H1 (cell line): ENCODE data around the gene SNX21. TPM values are rescaled to one million over a fixed set of nuclear protein-coding genes. Genes with fewer than 3 reads are reported as not detected.

ENCODE experiments used
- CTCF ChIA-PET: fragments of 300-600 bp; sonication (Branson Sonifier 250); formaldehyde crosslinking; loops from one replicate; lab custom pipeline; 2021; ENCODE audit not compliant: partially characterized antibody; lab: Charles Lee
- POLR2A ChIA-PET: fragments of 300-600 bp; sonication (Branson Sonifier 250); formaldehyde crosslinking; loops from one replicate; lab custom pipeline; 2021; ENCODE audit warnings: inconsistent platforms; ENCODE audit not compliant: partially characterized antibody; lab: Charles Lee
- DNase-seq, 2 experiments: peaks; one replicate each; pipeline versions ENCODE4 v3.0.0 to v3.0.0-alpha.2; 2010 to 2022; ENCODE audit warnings: low spot score in 2 of 2, low read depth in 1 of 2, mixed read lengths in 1 of 2
- FAIRE-seq: peaks from 2 replicates; lab custom pipeline; 2011; peaks lifted over from hg19 to GRCh38; lab: Jason Lieb, UNC
- H2AFZ ChIP-seq: 2 replicates; pipeline ENCODE4 v1.8.1; 2012; ENCODE audit warnings: low read length, inconsistent platforms
- H2AK5ac ChIP-seq: 2 replicates; pipeline ENCODE4 v1.6.1; 2013; ENCODE audit warnings: low read depth, low read length
- H2BK120ac ChIP-seq: replicated peaks from 2 replicates; pipeline ENCODE3; 2013; ENCODE audit warnings: low read depth, low read length, inconsistent platforms
- H2BK12ac ChIP-seq: 2 replicates; pipeline ENCODE4 v1.6.1; 2013; ENCODE audit warnings: low read depth, low read length
- H2BK15ac ChIP-seq: 2 replicates; pipeline ENCODE4 v1.6.1; 2013; ENCODE audit warnings: low read length
- H2BK20ac ChIP-seq: 2 replicates; pipeline ENCODE4 v1.6.1; 2013; ENCODE audit warnings: low read length
- H2BK5ac ChIP-seq: 2 replicates; pipeline ENCODE4 v1.6.1; 2013; ENCODE audit warnings: low read depth, low read length
- H3K14ac ChIP-seq: 2 replicates; pipeline ENCODE4 v1.6.1; 2013; ENCODE audit warnings: inconsistent platforms; ENCODE audit not compliant: insufficient read length
- H3K18ac ChIP-seq: 2 replicates; pipeline ENCODE4 v1.6.1; 2013; ENCODE audit warnings: low read length; ENCODE audit errors: extremely low read depth
- H3K23ac ChIP-seq: 2 replicates; pipeline ENCODE4 v1.6.1; 2013; ENCODE audit warnings: inconsistent platforms; ENCODE audit not compliant: insufficient read length
- H3K23me2 ChIP-seq: 2 replicates; pipeline ENCODE4 v1.6.1; 2013; ENCODE audit warnings: low read depth, low read length
- H3K27ac ChIP-seq: 2 replicates; pipeline ENCODE4 v1.6.1; 2011; ENCODE audit warnings: low read depth, low read length, inconsistent platforms
- H3K27me3 ChIP-seq, 4 experiments: replicated peaks in 1 of 4; 1 replicate in 1 of 4; 2 replicates in 3 of 4; pipeline versions ENCODE4 v1.6.1 to v1.8.1; 2011 to 2013; ENCODE audit warnings: low read length in 3 of 4, mild to moderate bottlenecking in 3 of 4, inconsistent platforms in 2 of 4, mixed read lengths in 2 of 4, moderate library complexity in 1 of 4; ENCODE audit not compliant: control insufficient read depth in 3 of 4, insufficient read depth in 3 of 4; ENCODE audit errors: extremely low read depth in 1 of 4
- H3K36me3 ChIP-seq, 4 experiments: 2 replicates each; pipeline versions ENCODE4 v1.6.1 to v1.8.1; 2011 to 2013; ENCODE audit warnings: mild to moderate bottlenecking in 4 of 4, low read length in 3 of 4, moderate library complexity in 2 of 4, control low read depth in 1 of 4, inconsistent platforms in 1 of 4; ENCODE audit not compliant: insufficient read depth in 4 of 4, control insufficient read depth in 2 of 4
- H3K4ac ChIP-seq: replicated peaks from 2 replicates; pipeline ENCODE3; 2013; ENCODE audit warnings: low read length, low read depth, mixed read lengths, inconsistent platforms; ENCODE audit not compliant: insufficient read length
- H3K4me1 ChIP-seq, 4 experiments: replicated peaks in 1 of 4; 1 replicate in 1 of 4; 2 replicates in 3 of 4; pipeline versions ENCODE4 v1.6.1 to v1.8.1; 2011 to 2013; ENCODE audit warnings: low read length in 3 of 4, inconsistent platforms in 2 of 4, mixed read lengths in 1 of 4; ENCODE audit not compliant: insufficient read depth in 4 of 4, control insufficient read depth in 3 of 4
- H3K4me2 ChIP-seq, 2 experiments: 2 replicates each; pipeline versions ENCODE4 v1.6.1 to v1.8.1; 2011 to 2013; ENCODE audit warnings: low read depth in 2 of 2, low read length in 2 of 2, control low read depth in 1 of 2, inconsistent platforms in 1 of 2, mild to moderate bottlenecking in 1 of 2; ENCODE audit not compliant: insufficient read depth in 1 of 2
- H3K4me3 ChIP-seq, 4 experiments: fragments of 200-600, 300-600 bp in 1 of 4; sonication (generic), shearing (Covaris generic), sonication (Bioruptor Twin) in 1 of 4; 2 replicates each; pipeline versions ENCODE4 v1.5.1 to v1.8.1; 2011 to 2016; ENCODE audit warnings: low read length in 4 of 4, low read depth in 3 of 4, control low read depth in 2 of 4, inconsistent platforms in 2 of 4, mild to moderate bottlenecking in 2 of 4, mixed read lengths in 1 of 4, moderate library complexity in 1 of 4; ENCODE audit not compliant: insufficient read depth in 2 of 4; ENCODE audit errors: extremely low read depth in 1 of 4
- H3K56ac ChIP-seq: replicated peaks from 2 replicates; pipeline ENCODE3; 2013; ENCODE audit warnings: low read depth, mild to moderate bottlenecking, mixed read lengths, low read length, inconsistent platforms; ENCODE audit not compliant: insufficient read length
- H3K79me1 ChIP-seq: 2 replicates; pipeline ENCODE4 v1.6.1; 2013; ENCODE audit warnings: low read depth, low read length, control low read depth
- H3K79me2 ChIP-seq, 2 experiments: 2 replicates each; pipeline versions ENCODE4 v1.6.1 to v1.8.1; 2012 to 2013; ENCODE audit warnings: low read length in 2 of 2, mild to moderate bottlenecking in 2 of 2, inconsistent platforms in 1 of 2; ENCODE audit not compliant: insufficient read depth in 2 of 2, control insufficient read depth in 1 of 2
- H3K9ac ChIP-seq, 4 experiments: replicated peaks in 1 of 4; 1 replicate in 1 of 4; 2 replicates in 3 of 4; pipeline versions ENCODE4 v1.6.1 to v1.8.1; 2011 to 2013; ENCODE audit warnings: low read depth in 3 of 4, low read length in 3 of 4, control low read depth in 2 of 4, mild to moderate bottlenecking in 2 of 4, moderate library complexity in 2 of 4, inconsistent platforms in 1 of 4; ENCODE audit errors: extremely low read depth in 1 of 4
- H3K9me3 ChIP-seq, 2 experiments: 2 replicates each; pipeline versions ENCODE4 v1.6.1 to v1.8.1; 2012 to 2013; ENCODE audit warnings: mild to moderate bottlenecking in 2 of 2, moderate library complexity in 2 of 2, control low read depth in 1 of 2, inconsistent platforms in 1 of 2, low read depth in 1 of 2, low read length in 1 of 2, mixed read lengths in 1 of 2; ENCODE audit not compliant: insufficient read depth in 2 of 2
- H4K20me1 ChIP-seq, 2 experiments: replicated peaks in 1 of 2; 2 replicates each; pipeline versions ENCODE3 to v1.8.1; 2011 to 2013; ENCODE audit warnings: inconsistent platforms in 2 of 2, low read length in 2 of 2, mild to moderate bottlenecking in 1 of 2; ENCODE audit not compliant: insufficient read depth in 2 of 2, control insufficient read depth in 1 of 2
- H4K5ac ChIP-seq: 2 replicates; pipeline ENCODE4 v1.6.1; 2013; ENCODE audit warnings: low read length, low read depth, mixed read lengths, inconsistent platforms; ENCODE audit not compliant: insufficient read length
- H4K8ac ChIP-seq: 2 replicates; pipeline ENCODE4 v1.8.0; 2013; ENCODE audit warnings: mild to moderate bottlenecking, moderate library complexity, low read length, inconsistent platforms; ENCODE audit not compliant: insufficient read depth; ENCODE audit errors: extremely low read depth
- H4K91ac ChIP-seq: replicated peaks from 2 replicates; pipeline ENCODE3; 2013; ENCODE audit warnings: low read length, mixed read lengths, inconsistent platforms; ENCODE audit not compliant: insufficient read length
- CBX5 ChIP-seq: fragments of 300-800, 300-1000 bp; sonication (generic); IDR thresholded peaks from 2 replicates; pipeline ENCODE4 v1.7.1; 2016; ENCODE audit warnings: antibody characterized with exemption, low read length, low read depth
- CHD2 ChIP-seq: IDR thresholded peaks from 2 replicates; pipeline ENCODE4 v1.6.1; 2012; ENCODE audit warnings: low read length, improper control_type of control experiment
- EP300 ChIP-seq, 2 experiments: IDR thresholded peaks; 1 replicate in 1 of 2; 2 replicates in 1 of 2; pipeline ENCODE4 v1.6.1; 2011 to 2012; ENCODE audit warnings: low read depth in 2 of 2, low read length in 2 of 2, mild to moderate bottlenecking in 2 of 2, borderline replicate concordance in 1 of 2, inconsistent platforms in 1 of 2, moderate library complexity in 1 of 2
- EZH2 ChIP-seq: fragments of 200-600 bp; sonication (generic); IDR thresholded peaks from 2 replicates; pipeline ENCODE4 v1.7.1; 2012; ENCODE audit warnings: low read depth, mild to moderate bottlenecking, moderate library complexity, low read length, inconsistent platforms; ENCODE audit not compliant: severe bottlenecking
- GABPA ChIP-seq: IDR thresholded peaks from 2 replicates; pipeline ENCODE4 v1.6.1; 2011; ENCODE audit warnings: mild to moderate bottlenecking, low read length, moderate library complexity, borderline replicate concordance; ENCODE audit not compliant: insufficient read depth
- POLR2A ChIP-seq, 2 experiments: IDR thresholded peaks; 1 replicate in 1 of 2; 2 replicates in 1 of 2; pipeline ENCODE4 v1.6.1; 2011; ENCODE audit warnings: low read depth in 2 of 2, low read length in 2 of 2, mild to moderate bottlenecking in 2 of 2; ENCODE audit errors: control extremely low read depth in 1 of 2
- POU5F1 ChIP-seq: IDR thresholded peaks from 2 replicates; pipeline ENCODE4 v1.6.1; 2011; ENCODE audit warnings: low read depth, mild to moderate bottlenecking, low read length, moderate library complexity
- RNF2 ChIP-seq: fragments of 200-900, 300-1000 bp; sonication (generic); IDR thresholded peaks from 2 replicates; pipeline ENCODE4 v1.7.1; 2016; ENCODE audit warnings: borderline replicate concordance, low read depth, mild to moderate bottlenecking, antibody characterized with exemption, low read length; ENCODE audit not compliant: poor library complexity, severe bottlenecking; ENCODE audit errors: missing control alignments
- RXRA ChIP-seq: IDR thresholded peaks from 2 replicates; pipeline ENCODE4 v1.6.1; 2011; ENCODE audit warnings: low read depth, mild to moderate bottlenecking, low read length, moderate library complexity; ENCODE audit not compliant: insufficient read depth
- SIX5 ChIP-seq: IDR thresholded peaks from 2 replicates; pipeline ENCODE4 v1.6.1; 2011; ENCODE audit warnings: mild to moderate bottlenecking, low read depth, low read length
- SP2 ChIP-seq: IDR thresholded peaks from 2 replicates; pipeline ENCODE4 v1.6.1; 2012; ENCODE audit warnings: mild to moderate bottlenecking, low read length, inconsistent platforms
- SP4 ChIP-seq: IDR thresholded peaks from 2 replicates; pipeline ENCODE4 v1.6.1; 2012; ENCODE audit warnings: low read length, inconsistent platforms
- ZNF274 ChIP-seq: IDR thresholded peaks from 2 replicates; pipeline ENCODE4 v1.7.0; 2012; ENCODE audit warnings: low read length, borderline replicate concordance; ENCODE audit errors: extremely low read depth
- WGBS, 2 experiments: shearing (Covaris generic) in 1 of 2; methylation state at CpG; one replicate each; pipeline versions ENCODE4 v1.1.6 to v1.1.7; 2013 to 2015; ENCODE audit warnings: low lambda C conversion rate in 2 of 2, mixed read lengths in 2 of 2, inconsistent platforms in 1 of 2, low coverage in 1 of 2, missing lambda C conversion rate in 1 of 2; ENCODE audit not compliant: insufficient replicate concordance in 2 of 2, insufficient coverage in 1 of 2, insufficient read length in 1 of 2; ENCODE audit errors: extremely low coverage in 1 of 2, missing lambda C conversion rate in 1 of 2; 5-methylcytosine and 5-hydroxymethylcytosine counted together
- polyA plus RNA-seq, 7 experiments: library from polyadenylated mRNA; depleted of rRNA in 3 of 7; stranded (reverse) in 5 of 7; unstranded in 2 of 7; fragments of >200 nt in 5 of 7; fragments of 200-250 nt in 2 of 7; gene quantifications; 1 replicate in 5 of 7; 2 replicates in 1 of 7; 4 replicates in 1 of 7; pipeline versions ENCODE4 v1.2.1 to v1.2.3, GENCODE V29; 2011 to 2013; ENCODE audit warnings: missing spikeins in 2 of 7, mixed read lengths in 2 of 7
- total RNA-seq: library from RNA; stranded (reverse); fragmentation: NEBNext Ultra II Directional; extraction: Animal tissue kit (Norgen Biotek cat#: 25700); gene quantifications from 2 replicates; pipeline ENCODE4 v1.2.1, GENCODE V29; 2021

The SNX21 gene
- total and polyA plus RNA-seq, 2 of the 8 experiments (the other 6 are each of a cell fraction or from before 2014, with no cell fraction given): 15.8 to 16.8 TPM

DNA sequence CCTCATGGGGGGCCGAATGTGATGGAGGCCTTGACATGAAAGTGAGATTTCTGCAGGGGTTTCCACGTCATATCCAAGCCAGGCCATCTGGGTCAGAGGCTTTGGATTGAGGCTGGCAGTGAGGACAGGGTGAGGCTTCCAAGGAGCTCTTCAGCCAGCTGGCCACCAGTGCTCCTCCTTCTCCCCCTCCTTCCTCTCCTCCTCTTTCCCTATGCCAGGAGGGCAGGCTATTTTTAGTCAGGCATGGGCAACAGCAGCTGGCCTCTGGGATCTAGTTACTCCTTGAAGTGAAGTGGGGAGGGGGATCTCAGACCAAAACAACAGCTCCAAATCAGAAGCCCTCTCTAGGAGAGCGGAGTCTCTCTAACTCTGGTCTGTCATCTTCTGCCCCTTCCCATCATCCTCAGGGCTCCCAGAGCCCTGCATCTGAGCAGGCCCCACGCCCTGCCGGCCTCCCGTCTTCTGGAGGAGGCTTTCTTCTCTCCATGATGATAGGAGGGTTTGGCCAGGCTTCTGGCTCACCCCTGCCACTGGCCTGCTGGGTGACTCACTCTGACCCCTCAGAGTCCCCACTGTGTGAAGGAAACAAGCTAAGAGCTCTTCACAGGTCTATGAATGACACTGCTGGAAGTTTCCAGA lies 7.1 kb upstream of the SNX21 start:
- POLR2A ChIA-PET: interaction anchor here (0.8 to 11.0 kb wide), 7 partner anchors 9 to 112 kb away, joined by 3 to 96 read pairs (median 17); partner anchors contain the start of genes PCIF1, SNX21 and UBE2C
- no peak for TF ChIP-seq SP4
- no peak for TF ChIP-seq CBX5
- TF ChIP-seq RXRA: no peak
- TF ChIP-seq EZH2: no peak
- TF ChIP-seq RNF2: no peak
- no peak for TF ChIP-seq POLR2A (IDR thresholded peaks at IDR 0.05; ENCODE audit: control extremely low read depth in 1 of 2, low read depth in 2 of 2, low read length in 2 of 2)
- no peak for TF ChIP-seq GABPA
- TF ChIP-seq CHD2: no peak
- no peak for TF ChIP-seq EP300 (IDR thresholded peaks at IDR 0.05; ENCODE audit: borderline replicate concordance in 1 of 2, low read depth in 2 of 2, low read length in 2 of 2)
- no peak for TF ChIP-seq POU5F1
- TF ChIP-seq ZNF274: no peak
- no peak for TF ChIP-seq SP2
- TF ChIP-seq SIX5: no peak

More for the DNA sequence above, 7.1 kb upstream of the SNX21 start:
- Histone ChIP-seq H2BK20ac (no peak overlapping the region; the same call in 1 of the 2 replicates), H3K4me1 (peaks cover 0 to 12% (median 5%) of the 10 kb centered on the region in 4 experiments; a peak in 6 of 7 replicates), H4K20me1 (no peaks in the 10 kb centered on the region), H2BK5ac (no peak overlapping the region), H3K4me2 (no peak overlapping the region), H3K9me3 (no peaks in the 10 kb centered on the region), H3K14ac (no peak overlapping the region), H2AK5ac (no peak overlapping the region), H3K18ac (no peak overlapping the region), H3K79me1 (no peaks in the 10 kb centered on the region), H3K4me3 (no peak overlapping the region), H2BK12ac (no peak overlapping the region), H3K56ac (no peak overlapping the region), H3K36me3 (no peaks in the 10 kb centered on the region; a peak in 1 of 8 replicates), H3K23me2 (peaks cover 2% of the 10 kb centered on the region; the same call in 1 of the 2 replicates), H4K5ac (no peak overlapping the region), H3K27me3 (peaks cover 0 to 12% (median 10%) of the 10 kb centered on the region in 4 experiments; a peak in 4 of 7 replicates), H3K23ac (no peak overlapping the region), H4K91ac (no peak overlapping the region), H2BK15ac (no peak overlapping the region), H2BK120ac (no peak overlapping the region), H3K4ac (no peak overlapping the region), H3K9ac (no peak overlapping the region), H4K8ac (peak overlapping the region; percentile 57), H2AFZ (no peak overlapping the region), H3K27ac (no peak overlapping the region), H3K79me2 (no peaks in the 10 kb centered on the region)
- DNase-seq (no peak), FAIRE-seq (no peak)
- CTCF ChIA-PET: interaction anchor here (0.6 to 3.6 kb wide), 8 partner anchors 13 to 374 kb away, joined by 3 to 18 read pairs (median 6); partner anchors contain the start of gene UBE2C
- WGBS, 2 experiments: 74% methylated on average over 6 of the region's 6 CpGs; no CpG with 5 or more reads in 1 of the 2 experiments
